Adrenal gland (tissue), 5 donors: ENCODE measurements around the gene HLA-DQB2.
"Not testable (repeated sequence)": the region's sequence is repeated elsewhere in the genome, so short reads cannot be mapped to it uniquely, and the experiment has no call there.

Experiments
- POLR2A ChIP-seq, 2 donors: fragments of 450-650 bp; IDR thresholded peaks; one replicate each; pipeline ENCODE4 v1.6.1; 2017; ENCODE audit warnings: antibody characterized with exemption in 2 of 2, mild to moderate bottlenecking in 2 of 2, moderate library complexity in 1 of 2
- TF ChIP-seq, protein P1 (sequence below), 6 experiments: fragments of 450-650 bp in 4 of 6; fragments of 200-600 bp in 2 of 6; sonication (generic) in 1 of 6; IDR thresholded peaks; 1 replicate in 5 of 6; 2 replicates in 1 of 6; pipeline versions ENCODE4 v1.5.1 to v1.8.0; 2016 to 2021; ENCODE audit warnings: antibody characterized with exemption in 6 of 6, mild to moderate bottlenecking in 2 of 6, moderate library complexity in 1 of 6
- donor health status: DM: no; HTN: no; CAD: no.

DNA sequence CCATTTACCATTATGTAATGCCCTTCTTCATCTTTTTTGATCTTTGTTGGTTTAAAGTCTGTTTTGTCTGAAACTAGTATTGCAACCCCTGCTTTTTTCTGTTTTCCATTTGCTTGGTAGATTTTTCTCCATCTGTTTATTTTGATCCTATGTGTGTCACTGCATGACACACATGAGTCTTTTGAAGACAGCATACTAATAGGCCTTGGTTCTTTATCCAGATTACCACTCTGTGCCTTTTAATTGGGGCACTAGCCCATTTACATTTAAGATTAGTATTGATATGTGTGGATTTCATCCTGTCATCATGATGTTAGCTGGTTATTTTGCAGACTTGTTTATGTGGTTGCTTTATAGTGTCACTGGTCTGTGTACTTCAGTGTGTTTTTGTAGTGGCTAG lies 42.1 kb upstream of the HLA-DQB2 start:
- TF ChIP-seq, protein P1, sequence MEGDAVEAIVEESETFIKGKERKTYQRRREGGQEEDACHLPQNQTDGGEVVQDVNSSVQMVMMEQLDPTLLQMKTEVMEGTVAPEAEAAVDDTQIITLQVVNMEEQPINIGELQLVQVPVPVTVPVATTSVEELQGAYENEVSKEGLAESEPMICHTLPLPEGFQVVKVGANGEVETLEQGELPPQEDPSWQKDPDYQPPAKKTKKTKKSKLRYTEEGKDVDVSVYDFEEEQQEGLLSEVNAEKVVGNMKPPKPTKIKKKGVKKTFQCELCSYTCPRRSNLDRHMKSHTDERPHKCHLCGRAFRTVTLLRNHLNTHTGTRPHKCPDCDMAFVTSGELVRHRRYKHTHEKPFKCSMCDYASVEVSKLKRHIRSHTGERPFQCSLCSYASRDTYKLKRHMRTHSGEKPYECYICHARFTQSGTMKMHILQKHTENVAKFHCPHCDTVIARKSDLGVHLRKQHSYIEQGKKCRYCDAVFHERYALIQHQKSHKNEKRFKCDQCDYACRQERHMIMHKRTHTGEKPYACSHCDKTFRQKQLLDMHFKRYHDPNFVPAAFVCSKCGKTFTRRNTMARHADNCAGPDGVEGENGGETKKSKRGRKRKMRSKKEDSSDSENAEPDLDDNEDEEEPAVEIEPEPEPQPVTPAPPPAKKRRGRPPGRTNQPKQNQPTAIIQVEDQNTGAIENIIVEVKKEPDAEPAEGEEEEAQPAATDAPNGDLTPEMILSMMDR (IDR thresholded peaks at IDR 0.05): not testable (repeated sequence)
- TF ChIP-seq POLR2A (IDR thresholded peaks at IDR 0.05): not testable (repeated sequence)
